Measurements from ENCODE around the gene TAL1. TPM values are rescaled to one million over a fixed set of nuclear protein-coding genes. Genes with fewer than 3 reads are reported as not detected.

TAL1 gene
- total RNA-seq, 1 experiment from 2014 or later, result not detected

DNA sequence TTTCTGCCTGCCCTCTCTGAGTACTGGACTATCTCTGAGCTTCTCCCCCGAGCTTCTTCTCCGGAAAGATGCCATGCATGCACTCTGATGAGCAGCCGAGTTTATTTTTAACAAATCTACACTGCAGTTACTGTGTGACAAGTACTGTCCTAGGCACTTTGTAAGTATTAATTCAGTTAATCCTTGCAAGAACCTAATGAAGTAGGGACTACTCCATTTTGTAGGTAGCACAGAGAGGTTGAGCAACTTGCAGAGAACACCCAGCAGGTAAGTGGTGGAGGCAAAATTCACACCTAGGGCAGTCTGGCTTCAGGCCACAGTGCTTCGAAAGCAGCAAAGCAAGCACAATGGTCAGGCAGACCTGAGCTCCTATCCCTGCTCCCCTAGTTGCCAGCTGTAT is 3.8 kb upstream of the TAL1 start:
- H2BK20ac ChIP-seq (ENCODE audit: low read depth, low read length, poor library complexity, severe bottlenecking), result no peak overlapping the region
- Mint-ChIP-seq H3K9me3 (peaks cover 0 to 4% of the 10 kb centered on the region in 2 experiments; a peak in 1 of 5 replicates), H3K27me3 (ENCODE audit: low read depth) (peaks cover 98% of the 10 kb centered on the region), H3K36me3 (ENCODE audit: insufficient read depth in 1 of 3, low read depth in 3 of 3) (peaks cover 0 to 3% (median 0%) of the 10 kb centered on the region in 3 experiments; a peak in 2 of 7 replicates), H3K4me3 (no peak overlapping the region), H3K4me1 (peaks cover 13 to 23% of the 10 kb centered on the region in 2 experiments), H3K27ac (no peak overlapping the region)
- no peak overlapping the region for H4K8ac ChIP-seq (replicated peaks; ENCODE audit: insufficient read length, low read depth, low read length)
- H3K9me3 ChIP-seq (ENCODE audit: control insufficient read depth, low read depth, low read length), result no peaks in the 10 kb centered on the region
- TF ChIP-seq, protein P1, sequence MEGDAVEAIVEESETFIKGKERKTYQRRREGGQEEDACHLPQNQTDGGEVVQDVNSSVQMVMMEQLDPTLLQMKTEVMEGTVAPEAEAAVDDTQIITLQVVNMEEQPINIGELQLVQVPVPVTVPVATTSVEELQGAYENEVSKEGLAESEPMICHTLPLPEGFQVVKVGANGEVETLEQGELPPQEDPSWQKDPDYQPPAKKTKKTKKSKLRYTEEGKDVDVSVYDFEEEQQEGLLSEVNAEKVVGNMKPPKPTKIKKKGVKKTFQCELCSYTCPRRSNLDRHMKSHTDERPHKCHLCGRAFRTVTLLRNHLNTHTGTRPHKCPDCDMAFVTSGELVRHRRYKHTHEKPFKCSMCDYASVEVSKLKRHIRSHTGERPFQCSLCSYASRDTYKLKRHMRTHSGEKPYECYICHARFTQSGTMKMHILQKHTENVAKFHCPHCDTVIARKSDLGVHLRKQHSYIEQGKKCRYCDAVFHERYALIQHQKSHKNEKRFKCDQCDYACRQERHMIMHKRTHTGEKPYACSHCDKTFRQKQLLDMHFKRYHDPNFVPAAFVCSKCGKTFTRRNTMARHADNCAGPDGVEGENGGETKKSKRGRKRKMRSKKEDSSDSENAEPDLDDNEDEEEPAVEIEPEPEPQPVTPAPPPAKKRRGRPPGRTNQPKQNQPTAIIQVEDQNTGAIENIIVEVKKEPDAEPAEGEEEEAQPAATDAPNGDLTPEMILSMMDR (conservative IDR thresholded peaks at IDR 0.05), result no peak
- no peak overlapping the region for H3K23ac ChIP-seq (ENCODE audit: insufficient read length, low read depth, low read length)
- DNase-seq, result no peak
- no peak overlapping the region for H3K56ac ChIP-seq (ENCODE audit: insufficient read length, low read depth, low read length)
- no peaks in the 10 kb centered on the region for H3K79me1 ChIP-seq (ENCODE audit: insufficient read depth, low read depth, low read length, poor library complexity, severe bottlenecking)
- no peak overlapping the region for H2BK15ac ChIP-seq (ENCODE audit: low read depth, low read length)
- no peak overlapping the region for H3K14ac ChIP-seq (ENCODE audit: insufficient read depth, low read length)
- H4K20me1 ChIP-seq (ENCODE audit: control insufficient read depth, insufficient read depth, insufficient read length), result no peaks in the 10 kb centered on the region
- H2BK12ac ChIP-seq (ENCODE audit: insufficient read length, low read depth, low read length), result no peak overlapping the region
- no peak overlapping the region for H2BK120ac ChIP-seq (ENCODE audit: low read depth, low read length, poor library complexity, severe bottlenecking)
- H3K18ac ChIP-seq (ENCODE audit: insufficient read length, low read depth, low read length), result no peak overlapping the region
- no peak overlapping the region for H3K9ac ChIP-seq (ENCODE audit: extremely low read depth, insufficient read length, low read length)
- no peaks in the 10 kb centered on the region for H3K79me2 ChIP-seq (ENCODE audit: insufficient read depth, low read length)
- no peak overlapping the region for H2AFZ ChIP-seq (ENCODE audit: low read length)
- H2BK5ac ChIP-seq (ENCODE audit: insufficient read length, low read length), result no peak overlapping the region
- peaks cover 54% of the 10 kb centered on the region for H3K27me3 ChIP-seq (ENCODE audit: insufficient read depth, low read length)
- no peaks in the 10 kb centered on the region; the same call in 1 of the 2 replicates for H3K4me1 ChIP-seq (ENCODE audit: insufficient read depth, low read length)
- no peak overlapping the region for H2AK5ac ChIP-seq (ENCODE audit: insufficient read length, low read length)
- H3K4me2 ChIP-seq (ENCODE audit: insufficient read depth, insufficient read length, low read length), result no peak overlapping the region
- H3K4ac ChIP-seq (ENCODE audit: low read depth, low read length), result no peak overlapping the region
- H4K5ac ChIP-seq (ENCODE audit: insufficient read length, low read depth, low read length), result no peak overlapping the region
- no peak overlapping the region for H4K91ac ChIP-seq (ENCODE audit: insufficient read length, low read depth, low read length)
- peaks cover 2% of the 10 kb centered on the region for H3K23me2 ChIP-seq (ENCODE audit: insufficient read length, low read depth, low read length, poor library complexity, severe bottlenecking)
- no peak overlapping the region for H3K27ac ChIP-seq (ENCODE audit: insufficient read length, low read depth, low read length)
- WGBS (ENCODE audit: extremely low coverage, insufficient read length, low lambda C conversion rate), result no CpG with 5 or more reads among the region's 4 CpGs
- no peak overlapping the region for H3T11ph ChIP-seq (ENCODE audit: low read length)
